Pancreas (tissue), 10 donors: ENCODE measurements around the gene SYNE3. TPM values are rescaled to one million over a fixed set of nuclear protein-coding genes. Genes with fewer than 3 reads are reported as not detected.

Experiments used
- ATAC-seq, 4 donors: fragments of 200-7000 bp; cut with Tn5 transposase; one replicate each; pipeline versions ENCODE4 v1.8.0 to v1.9.1; 2020; ENCODE audit warnings: mild to moderate bottlenecking in 4 of 4, moderate library complexity in 4 of 4
- DNase-seq, 6 donors: peaks; one replicate each; pipeline ENCODE4 v3.0.0-alpha.2; 2020
- FAIRE-seq: peaks from 2 replicates; lab custom pipeline; 2012; peaks lifted over from hg19 to GRCh38; lab: Jason Lieb, UNC
- H3K27ac ChIP-seq, 4 donors: fragments of 200-600 bp; sonication (generic); 1 replicate in 3 of 4; 2 replicates in 1 of 4; pipeline versions ENCODE4 v1.5.0 to v1.8.0; 2020
- H3K27me3 ChIP-seq, 4 donors: fragments of 200-600 bp; one replicate each; pipeline ENCODE4 v1.8.0; 2021
- H3K36me3 ChIP-seq, 3 donors: fragments of 200-600 bp; sonication (generic) in 1 of 3; one replicate each; pipeline versions ENCODE4 v1.5.0 to v1.8.0; 2020 to 2021
- H3K4me1 ChIP-seq, 3 donors: fragments of 200-600 bp; one replicate each; pipeline ENCODE4 v1.8.0; 2021
- H3K4me3 ChIP-seq, 4 donors: fragments of 200-600 bp; sonication (generic) in 2 of 4; one replicate each; pipeline versions ENCODE4 v1.5.0 to v1.8.0; 2020 to 2021
- H3K9me3 ChIP-seq, 4 donors: fragments of 200-600 bp; one replicate each; pipeline ENCODE4 v1.8.0; 2021
- CTCF ChIP-seq, 4 donors: fragments of 200-600 bp; sonication (generic) in 3 of 4; IDR thresholded peaks; one replicate each; pipeline versions ENCODE4 v1.5.0 to v1.8.0; 2021; ENCODE audit warnings: antibody characterized with exemption in 4 of 4
- WGBS, 2 donors: extraction: QIAGEN DNeasy Blood & Tissue Kit; methylation state at CpG; one replicate each; pipeline ENCODE4 v1.1.7; 2013; 5-methylcytosine and 5-hydroxymethylcytosine counted together
- intact Hi-C, 3 donors: fragments of 100-400 bp; cut with DNase I; formaldehyde crosslinking; loops; one replicate each; pipeline versions ENCODE4 v1.11.1 to v1.14.2; 2022
- polyA plus RNA-seq, 2 donors: library from polyadenylated mRNA; stranded (reverse); fragments of 200-250 nt; gene quantifications; one replicate each; pipeline ENCODE4 v1.2.3, GENCODE V29; 2013
- total RNA-seq, 6 donors: library from RNA; stranded (reverse); fragmentation: NEBNext Ultra II Directional in 4 of 6; extraction: Animal tissue kit (Norgen Biotek cat#: 25700) in 4 of 6; gene quantifications; one replicate each; pipeline versions ENCODE4 v1.2.1 to v1.2.4, GENCODE V29; 2021 to 2023
- donor health status: healthy with polysubstance abuse.
- donor health status: DM: no; HTN: no; CAD: no; lungs with moderate emphysema.
- donor health status: DM: no; HTN: no; CAD: no.
- donor health status: control.
- donor health status: control.
- donor health status: Bipolar disorder and iron deficiency.
- donor health status: DM: yes; HTN: yes; CAD: no.
- donor health status: DM: no; HTN: no; CAD: no.
- donor health status: DM: no; HTN: no; CAD: no.
- donor health status: DM: yes; HTN: yes; CAD: no.

The SYNE3 gene
- total and polyA plus RNA-seq, 8 donors: 0.54 to 4.5 (median 2.0) TPM

DNA sequence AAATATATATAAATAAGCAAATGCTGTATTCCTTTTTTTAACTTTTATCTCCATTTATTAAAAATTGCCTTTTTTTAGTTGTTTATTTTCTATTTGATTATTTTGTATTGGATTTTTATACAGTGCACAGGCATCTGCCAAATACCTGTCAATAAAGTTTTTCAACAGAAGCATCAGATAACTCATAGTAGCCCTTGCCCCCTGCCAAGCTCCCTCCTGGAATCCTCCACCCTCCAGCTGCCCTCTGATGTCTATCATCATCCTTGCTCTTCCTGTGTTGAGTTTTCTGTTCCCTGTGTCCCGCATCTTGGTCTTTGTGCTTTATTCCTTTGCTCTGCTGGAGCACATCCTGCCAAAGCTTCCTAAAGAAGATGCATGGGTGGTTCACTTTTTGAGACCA is 35.0 kb upstream of the SYNE3 start:
- WGBS, 2 donors: 96 to 100% methylated on average over 1 of the region's 1 CpG
- no peaks in the 10 kb centered on the region for H3K36me3 ChIP-seq
- H3K4me1 ChIP-seq: no peaks in the 10 kb centered on the region
- TF ChIP-seq CTCF (IDR thresholded peaks at IDR 0.05): no peak
- H3K4me3 ChIP-seq: no peak overlapping the region
- intact Hi-C loops: loop anchor here in 1 of 3 donors (5.0 kb wide), 1 partner anchor 436 kb away; no protein-coding TSS in a partner anchor
- H3K27me3 ChIP-seq: no peaks in the 10 kb centered on the region
- ATAC-seq: no peak
- no peak for FAIRE-seq
- no peak for DNase-seq
- H3K9me3 ChIP-seq: no peaks in the 10 kb centered on the region
- no peak overlapping the region for H3K27ac ChIP-seq

DNA sequence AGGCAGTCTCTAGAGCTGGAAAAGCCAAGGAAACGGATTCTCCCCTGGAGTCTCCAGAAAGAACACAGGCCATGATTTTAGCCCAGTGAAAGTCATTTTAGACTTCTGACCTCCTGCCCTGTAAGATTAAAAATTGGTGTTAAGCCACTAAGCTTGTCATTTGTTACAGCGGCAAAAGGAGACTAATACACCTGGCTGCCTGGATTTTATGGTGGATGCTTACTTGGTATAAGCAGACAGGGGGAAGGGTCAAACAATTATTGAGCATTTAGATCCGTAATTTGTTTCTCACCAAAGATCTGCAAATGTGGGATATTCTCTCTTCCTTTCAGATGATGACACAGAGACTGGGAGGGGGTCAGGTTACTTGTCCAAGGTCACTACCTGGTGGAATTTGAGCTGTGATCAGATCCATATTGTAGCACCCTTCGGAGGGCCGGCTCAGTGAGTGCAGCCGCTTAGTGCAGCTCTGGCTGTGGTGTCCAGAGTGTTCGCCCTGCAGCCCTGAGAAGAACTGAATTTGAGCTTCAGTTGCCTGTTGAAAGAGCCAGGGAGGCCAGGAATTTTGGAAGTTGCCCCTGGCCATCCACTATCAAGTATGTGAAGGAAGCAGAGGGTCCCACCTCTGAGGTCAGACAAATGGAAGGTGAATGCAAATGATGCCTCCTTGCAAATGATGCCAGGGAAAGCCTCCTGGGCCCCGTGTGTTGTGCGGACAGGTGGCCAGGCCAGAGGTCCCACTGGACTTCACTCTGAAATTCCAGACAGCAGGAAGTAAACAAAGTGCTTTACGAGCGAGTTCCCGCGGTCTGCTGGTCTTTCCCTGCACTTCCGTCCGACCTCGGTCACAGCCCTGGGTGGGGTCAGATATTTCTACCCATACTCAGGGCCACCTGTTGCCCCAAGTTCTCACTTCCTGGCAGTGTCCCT is 33.5 kb upstream of the SYNE3 start:
- TF ChIP-seq CTCF (IDR thresholded peaks at IDR 0.05): no peak
- DNase-seq (no peak), ATAC-seq (no peak), FAIRE-seq (no peak)
- H3K27ac ChIP-seq: no peak overlapping the region
- H3K36me3 ChIP-seq: no peaks in the 10 kb centered on the region
- H3K4me3 ChIP-seq: no peak overlapping the region
- no peaks in the 10 kb centered on the region for H3K4me1 ChIP-seq
- intact Hi-C loops: loop anchor here in 1 of 3 donors (5.0 kb wide), 1 partner anchor 437 kb away; no protein-coding TSS in a partner anchor
- H3K9me3 ChIP-seq: no peaks in the 10 kb centered on the region
- H3K27me3 ChIP-seq: no peaks in the 10 kb centered on the region
- 85 to 86% methylated on average over 16 of the region's 16 CpGs for WGBS, 2 donors

DNA sequence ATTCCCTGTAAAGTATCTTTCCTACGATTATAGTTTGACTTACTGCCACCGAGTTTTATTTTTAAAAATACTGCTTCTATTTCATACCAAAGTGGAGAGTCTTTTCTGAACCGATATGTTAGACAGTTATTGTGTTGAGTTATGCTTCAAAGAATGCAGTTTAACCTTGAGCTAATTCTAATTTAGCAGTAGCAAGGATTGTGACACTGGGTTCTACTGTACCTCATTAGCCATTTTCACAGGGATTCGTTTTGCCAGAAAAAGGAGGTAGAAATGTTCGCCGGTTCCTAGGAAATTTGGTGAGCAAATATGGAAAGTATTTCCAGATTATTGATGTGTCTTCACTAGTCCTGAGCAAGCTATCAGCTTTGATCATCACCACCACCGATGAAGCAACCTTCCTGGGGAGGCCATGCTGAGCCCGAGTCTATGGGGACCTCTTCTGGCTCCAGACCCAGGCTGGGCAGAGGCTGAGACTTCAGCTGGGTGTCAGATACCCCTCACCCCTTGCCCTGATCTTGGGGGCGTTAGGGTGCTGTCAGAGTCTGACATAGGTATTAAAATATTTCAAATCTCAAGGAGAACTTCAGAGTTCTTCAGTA is 32.0 kb upstream of the SYNE3 start:
- no peak for TF ChIP-seq CTCF (IDR thresholded peaks at IDR 0.05)
- Histone ChIP-seq H3K4me1 (no peaks in the 10 kb centered on the region), H3K4me3 (no peak overlapping the region), H3K9me3 (no peaks in the 10 kb centered on the region), H3K36me3 (no peaks in the 10 kb centered on the region), H3K27me3 (no peaks in the 10 kb centered on the region), H3K27ac (no peak overlapping the region)
- FAIRE-seq: no peak
- DNase-seq: no peak
- ATAC-seq: peak in 1 of 4 donors; percentile 20
- WGBS, 2 donors: 77 to 80% methylated on average over 9 of the region's 9 CpGs
- intact Hi-C loops: no loop called here

GRCh38 chr14:95547626-95548327 is 31.3 kb upstream of the SYNE3 start:
- FAIRE-seq: no peak
- Histone ChIP-seq H3K4me1 (no peaks in the 10 kb centered on the region), H3K4me3 (no peak overlapping the region), H3K9me3 (no peaks in the 10 kb centered on the region), H3K27me3 (no peaks in the 10 kb centered on the region), H3K27ac (no peak overlapping the region), H3K36me3 (no peaks in the 10 kb centered on the region)
- 72 to 76% methylated on average over 14 of the region's 14 CpGs for WGBS, 2 donors
- no peak for DNase-seq
- intact Hi-C loops: no loop called here
- no peak for TF ChIP-seq CTCF (IDR thresholded peaks at IDR 0.05)
- peak in 1 of 4 donors; percentile 11 for ATAC-seq
